Measurements from ENCODE around the gene CRYL1.

GRCh38 chr13:20411638-20412342, 113.9 kb downstream of the CRYL1 start:
- TF ChIP-seq CTCF (conservative IDR thresholded peaks at IDR 0.05) (no peak), ZFX (IDR thresholded peaks at IDR 0.05) (no peak)

All from C4-2B (cell line).